CD14-positive monocyte (primary cell): ENCODE results near the gene REPIN1. TPM values are rescaled to one million over a fixed set of nuclear protein-coding genes. Genes with fewer than 3 reads are reported as not detected.

Source experiments
- DNase-seq, 3 donors: peaks; one replicate each; pipeline ENCODE4 v3.0.0-alpha.2; 2011 to 2022
- H2AFZ ChIP-seq: 2 replicates; pipeline ENCODE4 v1.6.0; 2012; ENCODE audit warnings: mild to moderate bottlenecking, low read depth, low read length, inconsistent platforms; ENCODE audit not compliant: insufficient read depth, poor library complexity, severe bottlenecking
- H3K27ac ChIP-seq, 2 donors: 1 replicate in 1 of 2; 2 replicates in 1 of 2; pipeline ENCODE4 v1.5.1; 2012 to 2013; ENCODE audit warnings: low read length in 2 of 2, control low read depth in 1 of 2, inconsistent platforms in 1 of 2, low read depth in 1 of 2, mild to moderate bottlenecking in 1 of 2
- H3K27me3 ChIP-seq, 2 donors: one replicate each; pipeline versions ENCODE4 v1.6.0 to v1.6.1; 2011 to 2013; ENCODE audit warnings: low read length in 2 of 2; ENCODE audit not compliant: control insufficient read depth in 2 of 2, insufficient read depth in 2 of 2
- H3K36me3 ChIP-seq, 2 donors: replicated peaks in 1 of 2; 1 replicate in 1 of 2; 2 replicates in 1 of 2; pipeline versions ENCODE4 v1.5.1 to v1.6.1; 2012 to 2013; ENCODE audit warnings: low read length in 2 of 2, control low read depth in 1 of 2, inconsistent platforms in 1 of 2, mild to moderate bottlenecking in 1 of 2; ENCODE audit not compliant: insufficient read depth in 2 of 2, control insufficient read depth in 1 of 2
- H3K4me1 ChIP-seq, 2 donors: 1 replicate in 1 of 2; 2 replicates in 1 of 2; pipeline versions ENCODE4 v1.5.1 to v1.6.1; 2012 to 2013; ENCODE audit warnings: low read length in 2 of 2, control low read depth in 1 of 2, inconsistent platforms in 1 of 2, mild to moderate bottlenecking in 1 of 2, moderate library complexity in 1 of 2; ENCODE audit not compliant: insufficient read depth in 2 of 2, control insufficient read depth in 1 of 2
- H3K4me2 ChIP-seq: replicated peaks from 2 replicates; pipeline ENCODE3; 2012; ENCODE audit warnings: low read length, moderate library complexity, mild to moderate bottlenecking; ENCODE audit not compliant: poor library complexity, severe bottlenecking; ENCODE audit errors: extremely low read depth
- H3K4me3 ChIP-seq, 3 experiments: fragments of 200-600 bp in 1 of 3; sonication (generic) in 1 of 3; replicated peaks in 1 of 3; 1 replicate in 2 of 3; 2 replicates in 1 of 3; pipeline ENCODE4 v1.5.1; 2011 to 2013; ENCODE audit warnings: low read length in 3 of 3, mild to moderate bottlenecking in 3 of 3, control low read depth in 2 of 3, low read depth in 2 of 3, inconsistent platforms in 1 of 3, moderate library complexity in 1 of 3
- H3K79me2 ChIP-seq: 2 replicates; pipeline ENCODE4 v1.6.0; 2012; ENCODE audit warnings: mild to moderate bottlenecking, control low read depth, inconsistent platforms, low read length, moderate library complexity; ENCODE audit not compliant: insufficient read depth
- H3K9ac ChIP-seq: 2 replicates; pipeline ENCODE4 v1.6.0; 2017; ENCODE audit warnings: low read length, mild to moderate bottlenecking; ENCODE audit not compliant: insufficient read depth, poor library complexity, severe bottlenecking
- H3K9me3 ChIP-seq, 2 donors: replicated peaks in 1 of 2; 1 replicate in 1 of 2; 2 replicates in 1 of 2; pipeline versions ENCODE4 v1.5.1 to v1.6.1; 2012 to 2013; ENCODE audit warnings: low read length in 2 of 2, control low read depth in 1 of 2; ENCODE audit not compliant: control insufficient read depth in 1 of 2, insufficient read depth in 1 of 2
- H4K20me1 ChIP-seq: 2 replicates; pipeline ENCODE4 v1.6.0; 2012; ENCODE audit warnings: mild to moderate bottlenecking, low read length, control low read depth, moderate library complexity; ENCODE audit not compliant: insufficient read depth
- H3K27ac Mint-ChIP-seq, 7 donors: one replicate each; pipeline ENCODE4 v1.8.0; 2020; ENCODE audit warnings: mild to moderate bottlenecking in 7 of 7, mixed read lengths in 7 of 7, moderate library complexity in 6 of 7, inconsistent platforms in 2 of 7
- H3K27me3 Mint-ChIP-seq, 3 donors: one replicate each; pipeline ENCODE4 v1.8.0; 2021 to 2022; ENCODE audit warnings: low read depth in 3 of 3, mild to moderate bottlenecking in 3 of 3, mixed read lengths in 3 of 3, moderate library complexity in 3 of 3, inconsistent platforms in 1 of 3
- H3K36me3 Mint-ChIP-seq, 2 donors: one replicate each; pipeline ENCODE4 v1.8.0; 2020; ENCODE audit warnings: mixed read lengths in 2 of 2, inconsistent platforms in 1 of 2, mild to moderate bottlenecking in 1 of 2
- H3K4me1 Mint-ChIP-seq: one replicate; pipeline ENCODE4 v1.8.0; 2020; ENCODE audit warnings: mild to moderate bottlenecking, mixed read lengths
- H3K4me3 Mint-ChIP-seq, 2 donors: one replicate each; pipeline ENCODE4 v1.8.0; 2020; ENCODE audit warnings: mild to moderate bottlenecking in 2 of 2, mixed read lengths in 2 of 2, moderate library complexity in 1 of 2
- H3K9me3 Mint-ChIP-seq, 7 donors: one replicate each; pipeline ENCODE4 v1.8.0; 2020 to 2022; ENCODE audit warnings: mixed read lengths in 7 of 7, mild to moderate bottlenecking in 6 of 7, moderate library complexity in 6 of 7, inconsistent platforms in 2 of 7
- CTCF ChIP-seq: fragments of 200-600 bp; IDR thresholded peaks from one replicate; pipeline ENCODE4 v1.8.0; 2022; ENCODE audit warnings: antibody characterized with exemption, mild to moderate bottlenecking
- whole genome bisulfite sequencing: methylation state at CpG from one replicate; pipeline ENCODE4 v1.1.5; 2013; ENCODE audit warnings: missing lambda C conversion rate; ENCODE audit not compliant: insufficient coverage; 5-methylcytosine and 5-hydroxymethylcytosine counted together
- intact Hi-C, 2 donors: fragments of 100-400 bp; cut with micrococcal nuclease; formaldehyde crosslinking; loops; one replicate each; pipeline versions ENCODE4 v1.15.0 to v1.15.1; 2023
- polyA plus RNA-seq, 3 donors: library from polyadenylated mRNA; depleted of rRNA in 1 of 3; unstranded in 2 of 3; stranded (reverse) in 1 of 3; fragments of 300-500 nt in 2 of 3; fragments of >200 nt in 1 of 3; fragmentation: Illumina TruSeq in 2 of 3; gene quantifications; 1 replicate in 2 of 3; 2 replicates in 1 of 3; pipeline ENCODE4 v1.2.3, GENCODE V29; 2012 to 2021

REPIN1 gene
- polyA plus RNA-seq, 3 donors = 32.7 to 42.9 (median 39.0) TPM

- TF ChIP-seq CTCF = no peak
- no peak for DNase-seq
- Histone ChIP-seq H3K4me2 (no peak overlapping the region), H3K27ac (no peak overlapping the region), H2AFZ (no peak overlapping the region), H3K4me3 (no peak overlapping the region), H3K9me3 (no peaks in the 10 kb centered on the region), H3K4me1 (peaks cover 47 to 53% of the 10 kb centered on the region in 2 donors), H3K9ac (no peak overlapping the region), H3K36me3 (no peaks in the 10 kb centered on the region), H3K27me3 (no peaks in the 10 kb centered on the region), H4K20me1 (peaks cover 3% of the 10 kb centered on the region), H3K79me2 (peaks cover 49% of the 10 kb centered on the region)
- Mint-ChIP-seq H3K36me3 (peaks cover 5 to 11% of the 10 kb centered on the region in 2 donors), H3K4me3 (no peak overlapping the region), H3K27me3 (peaks cover 0 to 1% (median 0%) of the 10 kb centered on the region in 3 donors), H3K9me3 (no peaks in the 10 kb centered on the region), H3K4me1 (peaks cover 56% of the 10 kb centered on the region), H3K27ac (no peak overlapping the region)
- intact Hi-C loops = no loop called here
- 100% methylated on average over 7 of the region's 9 CpGs for WGBS
Measured at GRCh38 chr7:150381096-150381495, 12.5 kb downstream of the REPIN1 start.

GRCh38 chr7:150381785-150382122, 13.1 kb downstream of the REPIN1 start:
- no peaks in the 10 kb centered on the region for H3K27me3 ChIP-seq
- no peak overlapping the region for H3K4me2 ChIP-seq
- H3K9ac ChIP-seq = no peak overlapping the region
- DNase-seq = no peak
- H3K79me2 ChIP-seq = peaks cover 49% of the 10 kb centered on the region
- H4K20me1 ChIP-seq = peaks cover 3% of the 10 kb centered on the region
- no peak for TF ChIP-seq CTCF
- no peak overlapping the region for H3K4me3 Mint-ChIP-seq
- peaks cover 0 to 1% (median 0%) of the 10 kb centered on the region in 3 donors for H3K27me3 Mint-ChIP-seq
- H3K9me3 Mint-ChIP-seq = no peaks in the 10 kb centered on the region
- H3K27ac Mint-ChIP-seq = no peak overlapping the region
- intact Hi-C loops = no loop called here
- peaks cover 53% of the 10 kb centered on the region for H3K4me1 Mint-ChIP-seq
- H3K27ac ChIP-seq = no peak overlapping the region
- peaks cover 47 to 53% of the 10 kb centered on the region in 2 donors for H3K4me1 ChIP-seq
- H2AFZ ChIP-seq = no peak overlapping the region
- H3K4me3 ChIP-seq = no peak overlapping the region
- H3K36me3 ChIP-seq = no peaks in the 10 kb centered on the region
- WGBS = 100% methylated on average over 1 of the region's 1 CpG
- H3K36me3 Mint-ChIP-seq = peaks cover 7 to 8% of the 10 kb centered on the region in 2 donors
- no peaks in the 10 kb centered on the region for H3K9me3 ChIP-seq
